Measurements from ENCODE around the gene PKN3.

DNA sequence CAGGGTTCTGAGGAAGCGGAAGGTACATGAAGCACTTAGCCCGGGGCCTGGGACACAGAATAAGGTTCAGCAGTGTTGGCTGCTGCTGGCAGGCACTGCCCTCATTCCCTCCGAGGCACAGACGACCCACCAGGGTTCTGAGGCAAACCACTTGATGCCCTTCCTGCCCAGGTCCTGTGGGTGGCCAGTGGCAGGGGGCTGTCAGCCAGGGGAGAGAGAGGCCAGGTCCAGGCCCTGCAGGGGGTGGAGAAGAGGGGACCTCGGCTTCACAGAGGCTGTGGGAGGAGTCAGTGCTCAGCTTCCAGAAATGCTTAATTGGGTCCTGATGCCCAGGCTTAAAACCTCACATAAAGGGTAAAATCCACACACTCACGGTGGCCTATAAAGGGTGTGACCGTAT, 26.0 kb downstream of the PKN3 start:
- TF ChIP-seq, protein P1, sequence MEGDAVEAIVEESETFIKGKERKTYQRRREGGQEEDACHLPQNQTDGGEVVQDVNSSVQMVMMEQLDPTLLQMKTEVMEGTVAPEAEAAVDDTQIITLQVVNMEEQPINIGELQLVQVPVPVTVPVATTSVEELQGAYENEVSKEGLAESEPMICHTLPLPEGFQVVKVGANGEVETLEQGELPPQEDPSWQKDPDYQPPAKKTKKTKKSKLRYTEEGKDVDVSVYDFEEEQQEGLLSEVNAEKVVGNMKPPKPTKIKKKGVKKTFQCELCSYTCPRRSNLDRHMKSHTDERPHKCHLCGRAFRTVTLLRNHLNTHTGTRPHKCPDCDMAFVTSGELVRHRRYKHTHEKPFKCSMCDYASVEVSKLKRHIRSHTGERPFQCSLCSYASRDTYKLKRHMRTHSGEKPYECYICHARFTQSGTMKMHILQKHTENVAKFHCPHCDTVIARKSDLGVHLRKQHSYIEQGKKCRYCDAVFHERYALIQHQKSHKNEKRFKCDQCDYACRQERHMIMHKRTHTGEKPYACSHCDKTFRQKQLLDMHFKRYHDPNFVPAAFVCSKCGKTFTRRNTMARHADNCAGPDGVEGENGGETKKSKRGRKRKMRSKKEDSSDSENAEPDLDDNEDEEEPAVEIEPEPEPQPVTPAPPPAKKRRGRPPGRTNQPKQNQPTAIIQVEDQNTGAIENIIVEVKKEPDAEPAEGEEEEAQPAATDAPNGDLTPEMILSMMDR (IDR thresholded peaks at IDR 0.05), result no peak
- no peak for TF ChIP-seq POLR2A (IDR thresholded peaks at IDR 0.05)

Measured in gastroesophageal sphincter (tissue), 3 donors.